GM10266 (cell line): ENCODE data around the gene SALL4.
"Not testable (repeated sequence)": the region's sequence is repeated elsewhere in the genome, so short reads cannot be mapped to it uniquely, and the experiment has no call there.

Source experiments
- DNase-seq: peaks from one replicate; pipeline ENCODE4 v3.0.0; 2012; ENCODE audit errors: extremely low spot score
- CTCF ChIP-seq: IDR thresholded peaks from 2 replicates; pipeline ENCODE4 v1.5.1; 2012; ENCODE audit warnings: mild to moderate bottlenecking, low read depth; ENCODE audit not compliant: control insufficient read depth, insufficient read depth; ENCODE audit errors: missing control alignments

The SALL4 gene

GRCh38 chr20:51752343-51752951 lies 49.9 kb downstream of the SALL4 start:
- no peak for TF ChIP-seq CTCF
- no peak for DNase-seq

GRCh38 chr20:51750770-51751388 lies 51.4 kb downstream of the SALL4 start:
- no peak for TF ChIP-seq CTCF
- no peak for DNase-seq

GRCh38 chr20:51750037-51750769 lies 52.1 kb downstream of the SALL4 start:
- TF ChIP-seq CTCF = no peak
- no peak for DNase-seq

GRCh38 chr20:51749674-51750036 lies 52.7 kb downstream of the SALL4 start:
- DNase-seq = no peak
- TF ChIP-seq CTCF = no peak

- TF ChIP-seq CTCF = no peak
- DNase-seq = no peak
Measured at GRCh38 chr20:51747182-51747911, 55.0 kb downstream of the SALL4 start.

GRCh38 chr20:51745804-51746203 lies 56.5 kb downstream of the SALL4 start:
- no peak for TF ChIP-seq CTCF
- DNase-seq = no peak

- no peak for DNase-seq
- no peak for TF ChIP-seq CTCF
Measured at GRCh38 chr20:51740838-51741237, 61.5 kb downstream of the SALL4 start.

- not testable (repeated sequence) for DNase-seq
Measured at GRCh38 chr20:51740308-51740707, 62.0 kb downstream of the SALL4 start.
